ENCODE results near the gene POP4.

The POP4 gene

GRCh38 chr19:29635963-29636362 is 29.9 kb downstream of the POP4 start:
- DNase-seq = no peak

GRCh38 chr19:29636553-29637360 is 30.7 kb downstream of the POP4 start:
- no peak for DNase-seq

GRCh38 chr19:29639086-29639485 is 33.0 kb downstream of the POP4 start:
- no peak for DNase-seq

- DNase-seq = no peak
These were observed 34.1 kb downstream of the POP4 start for GRCh38 chr19:29640231-29640630.

GRCh38 chr19:29641597-29641996 is 35.5 kb downstream of the POP4 start:
- DNase-seq = no peak

GRCh38 chr19:29643361-29643935 is 37.4 kb downstream of the POP4 start:
- DNase-seq = no peak

GRCh38 chr19:29644210-29644609 is 38.1 kb downstream of the POP4 start:
- DNase-seq = no peak

- DNase-seq = no peak
These were observed 39.4 kb downstream of the POP4 start for GRCh38 chr19:29645491-29645867.

GRCh38 chr19:29645911-29646310 is 39.8 kb downstream of the POP4 start:
- no peak for DNase-seq

GRCh38 chr19:29650772-29651387 is 44.8 kb downstream of the POP4 start:
- DNase-seq = no peak

GRCh38 chr19:29651622-29652394 is 45.7 kb downstream of the POP4 start:
- no peak for DNase-seq

- DNase-seq = no peak
These were observed 47.3 kb downstream of the POP4 start for GRCh38 chr19:29653398-29653797.

- no peak for DNase-seq
These were observed 49.7 kb downstream of the POP4 start for GRCh38 chr19:29655648-29656335.

- no peak for DNase-seq
These were observed 52.3 kb downstream of the POP4 start for GRCh38 chr19:29658221-29658991.

GRCh38 chr19:29660835-29661234 is 54.8 kb downstream of the POP4 start:
- peak; percentile 78 for DNase-seq

- no peak for DNase-seq
These were observed 56.2 kb downstream of the POP4 start for GRCh38 chr19:29662278-29662603.

- DNase-seq = peak; percentile 64
These were observed 56.7 kb downstream of the POP4 start for GRCh38 chr19:29662604-29663404.

- no peak for DNase-seq
These were observed 58.0 kb downstream of the POP4 start for GRCh38 chr19:29663861-29664752.

GRCh38 chr19:29664753-29665214 is 58.7 kb downstream of the POP4 start:
- no peak for DNase-seq

- DNase-seq = peak; percentile 93
These were observed 59.2 kb downstream of the POP4 start, which contains the start of gene PLEKHF1 for GRCh38 chr19:29665215-29665825. PLEKHF1 (plus strand) TSS chr19:29665461; CDS start chr19:29673840, 8,379 bp downstream.
